IgD-negative memory B cell (primary cell): Measurements from ENCODE around the gene GOLGA8Q. TPM values are rescaled to one million over a fixed set of nuclear protein-coding genes. Genes with fewer than 3 reads are reported as not detected.
"Not testable (repeated sequence)": the region's sequence is repeated elsewhere in the genome, so short reads cannot be mapped to it uniquely, and the experiment has no call there.

ENCODE experiments used
- H3K27ac Mint-ChIP-seq, 3 donors: one replicate each; pipeline ENCODE4 v1.8.0; 2020 to 2022; ENCODE audit warnings: mild to moderate bottlenecking in 3 of 3, mixed read lengths in 3 of 3, moderate library complexity in 1 of 3
- H3K27me3 Mint-ChIP-seq: one replicate; pipeline ENCODE4 v1.8.0; 2021; ENCODE audit warnings: mixed read lengths
- H3K36me3 Mint-ChIP-seq: one replicate; pipeline ENCODE4 v1.8.0; 2020; ENCODE audit warnings: mild to moderate bottlenecking, mixed read lengths
- H3K4me1 Mint-ChIP-seq, 3 donors: one replicate each; pipeline ENCODE4 v1.8.0; 2020 to 2022; ENCODE audit warnings: mixed read lengths in 3 of 3, mild to moderate bottlenecking in 1 of 3
- H3K4me3 Mint-ChIP-seq, 4 donors: one replicate each; pipeline ENCODE4 v1.8.0; 2020 to 2022; ENCODE audit warnings: mild to moderate bottlenecking in 4 of 4, mixed read lengths in 4 of 4, moderate library complexity in 3 of 4
- H3K9me3 Mint-ChIP-seq, 3 donors: one replicate each; pipeline ENCODE4 v1.8.0; 2020 to 2021; ENCODE audit warnings: mixed read lengths in 3 of 3, mild to moderate bottlenecking in 1 of 3
- polyA plus RNA-seq: library from polyadenylated mRNA; unstranded; fragments of 300-500 nt; fragmentation: Illumina TruSeq; gene quantifications from one replicate; pipeline ENCODE4 v1.2.3, GENCODE V29; 2021

The GOLGA8Q gene
- 0.23 TPM for polyA plus RNA-seq

GRCh38 chr15:30551750-30552149 is at the start of gene GOLGA8Q:
Gene GOLGA8Q (plus strand): TSS chr15:30552050. CDS start chr15:30552078, 28 bp downstream.
- not testable (repeated sequence) for H3K4me1 Mint-ChIP-seq, H3K9me3 Mint-ChIP-seq, H3K27ac Mint-ChIP-seq, H3K27me3 Mint-ChIP-seq, H3K4me3 Mint-ChIP-seq, H3K36me3 Mint-ChIP-seq

- H3K27ac Mint-ChIP-seq, H3K4me3 Mint-ChIP-seq, H3K36me3 Mint-ChIP-seq, H3K4me1 Mint-ChIP-seq, H3K9me3 Mint-ChIP-seq, H3K27me3 Mint-ChIP-seq: not testable (repeated sequence)
Observed at GRCh38 chr15:30502904-30503781, 48.7 kb upstream of the GOLGA8Q start.

GRCh38 chr15:30504162-30504843 is 47.5 kb upstream of the GOLGA8Q start:
- not testable (repeated sequence) for H3K4me3 Mint-ChIP-seq, H3K36me3 Mint-ChIP-seq, H3K9me3 Mint-ChIP-seq, H3K27ac Mint-ChIP-seq, H3K27me3 Mint-ChIP-seq, H3K4me1 Mint-ChIP-seq

GRCh38 chr15:30514545-30514944 is 37.3 kb upstream of the GOLGA8Q start:
- H3K4me3 Mint-ChIP-seq, H3K4me1 Mint-ChIP-seq, H3K9me3 Mint-ChIP-seq, H3K27ac Mint-ChIP-seq, H3K36me3 Mint-ChIP-seq, H3K27me3 Mint-ChIP-seq: not testable (repeated sequence)

- H3K36me3 Mint-ChIP-seq, H3K27ac Mint-ChIP-seq, H3K4me1 Mint-ChIP-seq, H3K4me3 Mint-ChIP-seq, H3K27me3 Mint-ChIP-seq, H3K9me3 Mint-ChIP-seq: not testable (repeated sequence)
Observed at GRCh38 chr15:30523453-30524243, 28.2 kb upstream of the GOLGA8Q start.

- H3K4me3 Mint-ChIP-seq, H3K27ac Mint-ChIP-seq, H3K36me3 Mint-ChIP-seq, H3K27me3 Mint-ChIP-seq, H3K9me3 Mint-ChIP-seq, H3K4me1 Mint-ChIP-seq: not testable (repeated sequence)
Observed at GRCh38 chr15:30525912-30526311, 25.9 kb upstream of the GOLGA8Q start.

- H3K27ac Mint-ChIP-seq, H3K4me1 Mint-ChIP-seq, H3K4me3 Mint-ChIP-seq, H3K27me3 Mint-ChIP-seq, H3K9me3 Mint-ChIP-seq, H3K36me3 Mint-ChIP-seq: not testable (repeated sequence)
Observed at GRCh38 chr15:30529049-30529448, 22.8 kb upstream of the GOLGA8Q start.

GRCh38 chr15:30566949-30567348 is 15.1 kb downstream of the GOLGA8Q start:
- H3K27ac Mint-ChIP-seq, H3K36me3 Mint-ChIP-seq, H3K4me1 Mint-ChIP-seq, H3K27me3 Mint-ChIP-seq, H3K9me3 Mint-ChIP-seq, H3K4me3 Mint-ChIP-seq: not testable (repeated sequence)

- H3K27ac Mint-ChIP-seq, H3K27me3 Mint-ChIP-seq, H3K36me3 Mint-ChIP-seq: not testable (repeated sequence)
Observed at GRCh38 chr15:30573012-30573491, 21.2 kb downstream of the GOLGA8Q start.

GRCh38 chr15:30579394-30579970 is 27.6 kb downstream of the GOLGA8Q start:
- not testable (repeated sequence) for H3K9me3 Mint-ChIP-seq

More at GRCh38 chr15:30573012-30573491, 21.2 kb downstream of the GOLGA8Q start:
- H3K4me3 Mint-ChIP-seq, H3K9me3 Mint-ChIP-seq, H3K4me1 Mint-ChIP-seq: not testable (repeated sequence)

GRCh38 chr15:30580716-30581115 is 28.9 kb downstream of the GOLGA8Q start:
- H3K9me3 Mint-ChIP-seq, H3K27me3 Mint-ChIP-seq, H3K4me3 Mint-ChIP-seq, H3K27ac Mint-ChIP-seq, H3K36me3 Mint-ChIP-seq, H3K4me1 Mint-ChIP-seq: not testable (repeated sequence)

More at GRCh38 chr15:30579394-30579970, 27.6 kb downstream of the GOLGA8Q start:
- H3K4me1 Mint-ChIP-seq, H3K27ac Mint-ChIP-seq, H3K36me3 Mint-ChIP-seq, H3K27me3 Mint-ChIP-seq, H3K4me3 Mint-ChIP-seq: not testable (repeated sequence)

GRCh38 chr15:30598953-30599352 is 47.1 kb downstream of the GOLGA8Q start:
- H3K27me3 Mint-ChIP-seq, H3K36me3 Mint-ChIP-seq, H3K9me3 Mint-ChIP-seq, H3K27ac Mint-ChIP-seq, H3K4me1 Mint-ChIP-seq, H3K4me3 Mint-ChIP-seq: not testable (repeated sequence)

- not testable (repeated sequence) for H3K9me3 Mint-ChIP-seq, H3K36me3 Mint-ChIP-seq, H3K27me3 Mint-ChIP-seq, H3K4me1 Mint-ChIP-seq, H3K27ac Mint-ChIP-seq, H3K4me3 Mint-ChIP-seq
Observed at GRCh38 chr15:30603796-30604195, 51.9 kb downstream of the GOLGA8Q start, which contains the start of gene GOLGA8H. Gene GOLGA8H (plus strand): TSS chr15:30604028. CDS start chr15:30604126, 98 bp downstream.
